AG08395 (cell line): ENCODE data around the gene CCDC144A.
"Not testable (repeated sequence)": the region's sequence is repeated elsewhere in the genome, so short reads cannot be mapped to it uniquely, and the experiment has no call there.

Source experiments
- DNase-seq: peaks from one replicate; pipeline ENCODE4 v3.0.0; 2012; ENCODE audit warnings: mixed read lengths, low spot score

CCDC144A gene

GRCh38 chr17:16751224-16751923, 61.3 kb downstream of the CCDC144A start:
- DNase-seq = peak; percentile 0

GRCh38 chr17:16751924-16752287, 61.9 kb downstream of the CCDC144A start:
- DNase-seq = not testable (repeated sequence)

GRCh38 chr17:16757520-16757919, 67.5 kb downstream of the CCDC144A start:
- not testable (repeated sequence) for DNase-seq

GRCh38 chr17:16758177-16758576, 68.1 kb downstream of the CCDC144A start:
- DNase-seq = not testable (repeated sequence)

GRCh38 chr17:16768290-16769175, 78.5 kb downstream of the CCDC144A start:
- DNase-seq = not testable (repeated sequence)

- DNase-seq = not testable (repeated sequence)
Observed at GRCh38 chr17:16772394-16773145, 82.5 kb downstream of the CCDC144A start.

GRCh38 chr17:16773146-16773522, 83.1 kb downstream of the CCDC144A start:
- not testable (repeated sequence) for DNase-seq

- DNase-seq = peak; percentile 0
Observed at GRCh38 chr17:16787851-16788250, 97.8 kb downstream of the CCDC144A start.

GRCh38 chr17:16788889-16789536, 99.0 kb downstream of the CCDC144A start:
- DNase-seq = not testable (repeated sequence)

GRCh38 chr17:16789622-16790021, 99.6 kb downstream of the CCDC144A start:
- DNase-seq = not testable (repeated sequence)

- not testable (repeated sequence) for DNase-seq
Observed at GRCh38 chr17:16790313-16790871, 100.4 kb downstream of the CCDC144A start.

GRCh38 chr17:16794215-16794614, 104.2 kb downstream of the CCDC144A start:
- not testable (repeated sequence) for DNase-seq

GRCh38 chr17:16795894-16796293, 105.9 kb downstream of the CCDC144A start:
- DNase-seq = not testable (repeated sequence)

GRCh38 chr17:16804851-16805250, 114.8 kb downstream of the CCDC144A start:
- not testable (repeated sequence) for DNase-seq

GRCh38 chr17:16806599-16806998, 116.6 kb downstream of the CCDC144A start:
- DNase-seq = not testable (repeated sequence)

- not testable (repeated sequence) for DNase-seq
Observed at GRCh38 chr17:16807620-16808019, 117.6 kb downstream of the CCDC144A start.

- DNase-seq = not testable (repeated sequence)
Observed at GRCh38 chr17:16810236-16810635, 120.2 kb downstream of the CCDC144A start.

GRCh38 chr17:16812126-16812525, 122.1 kb downstream of the CCDC144A start:
- not testable (repeated sequence) for DNase-seq

- DNase-seq = no peak
Observed at GRCh38 chr17:16814439-16814838, 124.4 kb downstream of the CCDC144A start.

GRCh38 chr17:16817201-16817600, 127.2 kb downstream of the CCDC144A start:
- no peak for DNase-seq

GRCh38 chr17:16817940-16818339, 127.9 kb downstream of the CCDC144A start:
- DNase-seq = not testable (repeated sequence)
